ENCODE data around the gene CPB1.

CPB1 gene

DNA sequence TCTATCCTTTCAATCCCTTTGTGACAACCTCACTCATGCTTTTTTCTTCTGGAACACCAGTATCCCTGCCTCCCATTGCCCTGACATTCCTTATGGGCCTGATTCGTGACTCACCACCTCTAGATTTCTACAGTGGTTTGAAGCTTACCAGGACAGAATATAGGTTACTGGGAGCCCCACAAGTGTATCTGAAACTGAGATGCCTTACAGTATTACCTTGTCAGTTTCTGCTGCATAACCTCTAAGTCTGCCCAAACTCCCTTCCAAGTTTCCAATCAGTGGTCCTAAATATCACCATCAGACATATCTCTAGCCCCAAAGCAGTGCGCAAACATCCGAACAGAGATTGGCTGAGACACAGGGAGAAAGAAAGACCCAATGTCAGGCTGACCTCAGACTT lies 5.6 kb downstream of the CPB1 start:
- H3K9me3 ChIP-seq (ENCODE audit: low read length), result no peaks in the 10 kb centered on the region
- TF ChIP-seq EZH2 (IDR thresholded peaks at IDR 0.05; ENCODE audit: borderline replicate concordance, low read length), result no peak
- no peak for TF ChIP-seq CTCF (IDR thresholded peaks at IDR 0.05; ENCODE audit: low read length)
- H3K79me2 ChIP-seq (ENCODE audit: insufficient read depth, low read length), result no peaks in the 10 kb centered on the region
- no peaks in the 10 kb centered on the region for H3K4me1 ChIP-seq (ENCODE audit: insufficient read depth, low read length, severe bottlenecking)
- H3K4me3 ChIP-seq (ENCODE audit: low read depth, low read length, poor library complexity, severe bottlenecking), result no peak overlapping the region
- H3K9ac ChIP-seq (ENCODE audit: low read length), result no peak overlapping the region
- H3K27ac ChIP-seq (ENCODE audit: low read depth, low read length, poor library complexity, severe bottlenecking), result no peak overlapping the region
- no peaks in the 10 kb centered on the region for H3F3A ChIP-seq (ENCODE audit: insufficient read depth, low read length)
- H3K27me3 ChIP-seq (ENCODE audit: insufficient read depth, low read length), result no peaks in the 10 kb centered on the region
- no peaks in the 10 kb centered on the region for H3K36me3 ChIP-seq (ENCODE audit: insufficient read depth, low read length)
- H2AFZ ChIP-seq (ENCODE audit: low read length), result no peak overlapping the region
- no peaks in the 10 kb centered on the region for H4K20me1 ChIP-seq (ENCODE audit: insufficient read depth, low read length)
- no peak overlapping the region for H3K4me2 ChIP-seq (ENCODE audit: low read length)
- no peaks in the 10 kb centered on the region for H3K9me2 ChIP-seq (ENCODE audit: low read depth, low read length)

- no peak overlapping the region for H3K4me2 ChIP-seq (ENCODE audit: low read length)
These were observed 12.2 kb downstream of the CPB1 start for GRCh38 chr3:148839805-148840204.

GRCh38 chr3:148840451-148840850 lies 12.8 kb downstream of the CPB1 start:
- Histone ChIP-seq H2AFZ (ENCODE audit: low read length) (no peak overlapping the region), H3K9ac (ENCODE audit: low read length) (no peak overlapping the region), H3K9me3 (ENCODE audit: low read length) (no peaks in the 10 kb centered on the region), H3K79me2 (ENCODE audit: insufficient read depth, low read length) (no peaks in the 10 kb centered on the region), H3K27me3 (ENCODE audit: insufficient read depth, low read length) (no peaks in the 10 kb centered on the region), H3K27ac (ENCODE audit: low read depth, low read length, poor library complexity, severe bottlenecking) (no peak overlapping the region), H3K9me2 (ENCODE audit: low read depth, low read length) (no peaks in the 10 kb centered on the region), H3F3A (ENCODE audit: insufficient read depth, low read length) (no peaks in the 10 kb centered on the region), H4K20me1 (ENCODE audit: insufficient read depth, low read length) (no peaks in the 10 kb centered on the region), H3K4me1 (ENCODE audit: insufficient read depth, low read length, severe bottlenecking) (no peaks in the 10 kb centered on the region), H3K4me3 (ENCODE audit: low read depth, low read length, poor library complexity, severe bottlenecking) (no peak overlapping the region), H3K4me2 (ENCODE audit: low read length) (no peak overlapping the region), H3K36me3 (ENCODE audit: insufficient read depth, low read length) (no peaks in the 10 kb centered on the region)
- no peak for TF ChIP-seq EZH2 (IDR thresholded peaks at IDR 0.05; ENCODE audit: borderline replicate concordance, low read length)
- no peak for TF ChIP-seq CTCF (IDR thresholded peaks at IDR 0.05; ENCODE audit: low read length)

More at GRCh38 chr3:148839805-148840204, 12.2 kb downstream of the CPB1 start:
- H3K9me3 ChIP-seq (ENCODE audit: low read length), result no peaks in the 10 kb centered on the region
- no peak overlapping the region for H3K27ac ChIP-seq (ENCODE audit: low read depth, low read length, poor library complexity, severe bottlenecking)
- no peaks in the 10 kb centered on the region for H3K79me2 ChIP-seq (ENCODE audit: insufficient read depth, low read length)
- no peak overlapping the region for H3K9ac ChIP-seq (ENCODE audit: low read length)
- no peak overlapping the region for H3K4me3 ChIP-seq (ENCODE audit: low read depth, low read length, poor library complexity, severe bottlenecking)
- no peaks in the 10 kb centered on the region for H3K4me1 ChIP-seq (ENCODE audit: insufficient read depth, low read length, severe bottlenecking)
- no peak overlapping the region for H2AFZ ChIP-seq (ENCODE audit: low read length)
- TF ChIP-seq EZH2 (IDR thresholded peaks at IDR 0.05; ENCODE audit: borderline replicate concordance, low read length) (no peak), CTCF (IDR thresholded peaks at IDR 0.05; ENCODE audit: low read length) (no peak)
- no peaks in the 10 kb centered on the region for H3K9me2 ChIP-seq (ENCODE audit: low read depth, low read length)
- H4K20me1 ChIP-seq (ENCODE audit: insufficient read depth, low read length), result no peaks in the 10 kb centered on the region
- no peaks in the 10 kb centered on the region for H3K27me3 ChIP-seq (ENCODE audit: insufficient read depth, low read length)
- no peaks in the 10 kb centered on the region for H3K36me3 ChIP-seq (ENCODE audit: insufficient read depth, low read length)
- no peaks in the 10 kb centered on the region for H3F3A ChIP-seq (ENCODE audit: insufficient read depth, low read length)
